Right lobe of liver (tissue), 6 donors: Measurements from ENCODE around the gene ACOX1. TPM values are rescaled to one million over a fixed set of nuclear protein-coding genes. Genes with fewer than 3 reads are reported as not detected.
"Not testable (repeated sequence)": the region's sequence is repeated elsewhere in the genome, so short reads cannot be mapped to it uniquely, and the experiment has no call there.

ENCODE experiments used
- ATAC-seq, 4 donors: fragments of 200-7000 bp; cut with Tn5 transposase; one replicate each; pipeline ENCODE4 v1.9.1; 2020; ENCODE audit warnings: mild to moderate bottlenecking in 4 of 4, moderate library complexity in 4 of 4
- DNase-seq, 3 donors: peaks; one replicate each; pipeline ENCODE4 v3.0.0-alpha.2; 2020
- H3K27ac ChIP-seq, 3 donors: fragments of 200-600 bp; one replicate each; pipeline ENCODE4 v1.8.0; 2022
- H3K27me3 ChIP-seq, 2 donors: fragments of 200-600 bp; one replicate each; pipeline ENCODE4 v1.8.0; 2022
- H3K36me3 ChIP-seq, 4 donors: fragments of 200-600 bp; sonication (generic) in 1 of 4; one replicate each; pipeline versions ENCODE4 v1.5.1 to v1.8.0; 2017 to 2022; ENCODE audit warnings: control low read depth in 1 of 4
- H3K4me1 ChIP-seq, 4 donors: fragments of 200-600 bp; sonication (generic) in 1 of 4; one replicate each; pipeline versions ENCODE4 v1.5.1 to v1.8.0; 2017 to 2022; ENCODE audit warnings: control low read depth in 1 of 4
- H3K4me3 ChIP-seq, 3 donors: fragments of 200-600 bp; one replicate each; pipeline ENCODE4 v1.8.0; 2022
- H3K9me3 ChIP-seq, 4 donors: fragments of 200-600 bp; sonication (generic) in 1 of 4; one replicate each; pipeline versions ENCODE4 v1.5.1 to v1.8.0; 2017 to 2022; ENCODE audit warnings: control low read depth in 1 of 4
- CTCF ChIP-seq, 4 donors: fragments of 200-600 bp in 3 of 4; fragments of 450-650 bp in 1 of 4; IDR thresholded peaks; one replicate each; pipeline versions ENCODE4 v1.5.1 to v1.8.0; 2016 to 2022; ENCODE audit warnings: antibody characterized with exemption in 4 of 4, mild to moderate bottlenecking in 2 of 4
- POLR2A ChIP-seq: fragments of 450-650 bp; IDR thresholded peaks from one replicate; pipeline ENCODE4 v1.6.1; 2017; ENCODE audit warnings: antibody characterized with exemption, mild to moderate bottlenecking
- WGBS: methylation state at CpG from one replicate; pipeline ENCODE4 v1.1.6; 2018; ENCODE audit warnings: low coverage, low lambda C conversion rate; ENCODE audit not compliant: insufficient coverage; ENCODE audit errors: missing lambda C conversion rate; 5-methylcytosine and 5-hydroxymethylcytosine counted together
- intact Hi-C, 2 donors: fragments of 100-400 bp; cut with DNase I; formaldehyde crosslinking; loops; one replicate each; pipeline versions ENCODE4 v1.11.2 to v1.14.1; 2022
- total RNA-seq, 6 experiments: library from RNA; depleted of rRNA in 2 of 6; stranded (reverse); fragments of >200 nt in 2 of 6; fragmentation: NEBNext Ultra II Directional in 3 of 6; extraction: Animal tissue kit (Norgen Biotek cat#: 25700) in 3 of 6; gene quantifications; one replicate each; pipeline versions ENCODE4 v1.1.0 to v1.2.4, GENCODE V29; 2016 to 2023
- donor health status: DM: no; HTN: yes; CAD: no.
- donor health status: DM: no; HTN: no; CAD: no.
- donor health status: DM: no; HTN: no; CAD: no.
- donor health status: DM: no; HTN: yes; CAD: no.
- donor health status: DM: no; HTN: yes; CAD: no.

ACOX1 gene
- total RNA-seq, 6 experiments from 2014 or later, result 112 to 202 (median 190) TPM

GRCh38 chr17:75980188-75981018 lies 1.4 kb upstream of the ACOX1 start:
- no peak for DNase-seq
- TF ChIP-seq POLR2A, result no peak
- no peak for TF ChIP-seq CTCF (IDR thresholded peaks at IDR 0.05)
- intact Hi-C loops, result no loop called here
- Histone ChIP-seq H3K9me3 (no peaks in the 10 kb centered on the region), H3K27me3 (no peaks in the 10 kb centered on the region), H3K4me1 (peaks cover 0 to 51% (median 14%) of the 10 kb centered on the region in 4 donors), H3K4me3 (peak overlapping the region; percentile 86 to 98 (median 94)), H3K27ac (peak overlapping the region; percentile 94 to 96 (median 95)), H3K36me3 (no peaks in the 10 kb centered on the region)
- WGBS, result 50% methylated on average over 12 of the region's 18 CpGs
- no peak for ATAC-seq

- Histone ChIP-seq H3K36me3 (no peaks in the 10 kb centered on the region), H3K4me1 (peaks cover 0 to 56% (median 16%) of the 10 kb centered on the region in 4 donors)
- ATAC-seq, result peak; percentile 2 to 18 (median 5)
Observed at GRCh38 chr17:75979705-75980187, 780 bp upstream of the ACOX1 start.

GRCh38 chr17:75976175-75976848 lies 2.7 kb downstream of the ACOX1 start:
- WGBS, result 31% methylated on average over 9 of the region's 9 CpGs
- no peak for DNase-seq
- peak; percentile 85 for TF ChIP-seq POLR2A
- no peak for TF ChIP-seq CTCF (IDR thresholded peaks at IDR 0.05)
- H3K27ac ChIP-seq, result peak overlapping the region; percentile 83 to 96 (median 95)
- ATAC-seq, result peak; percentile 25 to 47 (median 25)
- peak overlapping the region; percentile 86 to 98 (median 94) for H3K4me3 ChIP-seq
- H3K36me3 ChIP-seq, result peaks cover 0 to 17% (median 6%) of the 10 kb centered on the region in 4 donors
- intact Hi-C loops, result no loop called here
- H3K9me3 ChIP-seq, result no peaks in the 10 kb centered on the region
- H3K27me3 ChIP-seq, result no peaks in the 10 kb centered on the region
- peaks cover 0 to 52% (median 13%) of the 10 kb centered on the region in 4 donors for H3K4me1 ChIP-seq

More at GRCh38 chr17:75979705-75980187, 780 bp upstream of the ACOX1 start:
- peak overlapping the region; percentile 86 to 98 (median 94) for H3K4me3 ChIP-seq
- no peaks in the 10 kb centered on the region for H3K27me3 ChIP-seq
- DNase-seq, result no peak
- no peaks in the 10 kb centered on the region for H3K9me3 ChIP-seq
- no peak for TF ChIP-seq POLR2A
- TF ChIP-seq CTCF (IDR thresholded peaks at IDR 0.05), result no peak
- intact Hi-C loops, result no loop called here
- peak overlapping the region; percentile 94 to 96 (median 95) for H3K27ac ChIP-seq
- WGBS, result 0% methylated on average over 2 of the region's 19 CpGs

- H3K9me3 ChIP-seq, result no peaks in the 10 kb centered on the region
- TF ChIP-seq CTCF (IDR thresholded peaks at IDR 0.05) (no peak), POLR2A (no peak)
- H3K27me3 ChIP-seq, result no peaks in the 10 kb centered on the region
- no peak for ATAC-seq
- intact Hi-C loops, result no loop called here
- peaks cover 0 to 48% (median 12%) of the 10 kb centered on the region in 4 donors for H3K4me1 ChIP-seq
- H3K4me3 ChIP-seq, result peak overlapping the region; percentile 6 to 98 (median 86)
- H3K36me3 ChIP-seq, result peaks cover 0 to 22% (median 8%) of the 10 kb centered on the region in 4 donors
- DNase-seq, result no peak
- WGBS, result 35% methylated on average over 5 of the region's 5 CpGs
- peak overlapping the region; percentile 83 to 96 (median 95) for H3K27ac ChIP-seq
Observed at GRCh38 chr17:75975757-75976174, 3.2 kb downstream of the ACOX1 start.

- DNase-seq, intact Hi-C loops, H3K9me3 ChIP-seq, H3K27me3 ChIP-seq, ATAC-seq: not testable (repeated sequence)
- Histone ChIP-seq H3K4me3 (peak overlapping the region in 2 of 3 donors; percentile 86 to 98), H3K4me1 (peaks cover 0 to 46% (median 12%) of the 10 kb centered on the region in 4 donors), H3K27ac (peak overlapping the region; percentile 83 to 96 (median 95)), H3K36me3 (peaks cover 0 to 26% (median 9%) of the 10 kb centered on the region in 4 donors)
- 24% methylated on average over 4 of the region's 6 CpGs for WGBS
Observed at GRCh38 chr17:75975187-75975586, 3.8 kb downstream of the ACOX1 start.
